Measurements from ENCODE around the gene RALGAPA2. TPM values are rescaled to one million over a fixed set of nuclear protein-coding genes. Genes with fewer than 3 reads are reported as not detected.

Gene RALGAPA2
- total and polyA plus RNA-seq, 2 of the 13 experiments (the other 11 are each of a cell fraction or from before 2014, with no cell fraction given) = 13.8 to 17.7 TPM

DNA sequence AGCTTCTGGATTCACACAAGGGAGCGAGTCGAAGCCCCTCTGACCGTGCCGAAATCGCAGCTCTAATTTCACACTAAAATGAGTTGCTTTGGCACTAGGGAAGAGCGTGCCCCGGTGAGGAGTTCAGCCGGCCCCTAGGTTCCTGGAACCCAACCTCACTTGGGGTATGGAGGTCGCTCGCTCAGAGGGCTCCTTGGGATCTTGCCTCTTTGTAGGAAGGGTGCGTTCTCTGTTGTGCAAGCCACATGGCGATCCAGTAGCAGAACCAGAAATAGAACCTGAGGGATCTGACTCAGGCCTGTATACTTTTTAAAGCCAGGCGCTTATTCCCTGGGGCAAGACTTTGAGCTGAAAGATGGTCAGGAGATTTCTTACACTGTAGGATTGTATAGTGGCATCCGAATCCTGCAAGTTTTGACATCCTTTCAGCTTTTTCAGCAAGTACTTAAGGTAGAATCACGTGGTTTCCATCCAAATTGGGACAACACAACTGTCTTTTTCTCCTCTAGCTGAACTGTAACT lies 861 bp upstream of the RALGAPA2 start (continued):
- TF ChIP-seq, protein P1, sequence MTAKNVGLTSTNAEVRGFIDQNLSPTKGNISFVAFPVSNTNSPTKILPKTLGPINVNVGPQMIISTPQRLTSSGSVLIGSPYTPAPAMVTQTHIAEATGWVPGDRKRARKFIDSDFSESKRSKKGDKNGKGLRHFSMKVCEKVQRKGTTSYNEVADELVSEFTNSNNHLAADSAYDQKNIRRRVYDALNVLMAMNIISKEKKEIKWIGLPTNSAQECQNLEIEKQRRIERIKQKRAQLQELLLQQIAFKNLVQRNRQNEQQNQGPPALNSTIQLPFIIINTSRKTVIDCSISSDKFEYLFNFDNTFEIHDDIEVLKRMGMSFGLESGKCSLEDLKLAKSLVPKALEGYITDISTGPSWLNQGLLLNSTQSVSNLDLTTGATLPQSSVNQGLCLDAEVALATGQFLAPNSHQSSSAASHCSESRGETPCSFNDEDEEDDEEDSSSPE (CRISPR knock-in tag; IDR thresholded peaks at IDR 0.05) = no peak
- no peak for TF ChIP-seq FOXA3 (CRISPR knock-in tag; IDR thresholded peaks at IDR 0.05)
- no peak for TF ChIP-seq SRF (IDR thresholded peaks at IDR 0.05; ENCODE audit: low read depth, low read length)
- TF ChIP-seq GATAD2A (CRISPR knock-in tag; IDR thresholded peaks at IDR 0.05) = no peak
- TF ChIP-seq ELF1 (CRISPR knock-in tag; IDR thresholded peaks at IDR 0.05) = no peak
- no peak for TF ChIP-seq CBX5 (CRISPR knock-in tag; IDR thresholded peaks at IDR 0.05; ENCODE audit: borderline replicate concordance)
- TF ChIP-seq ZNF264 (CRISPR knock-in tag; IDR thresholded peaks at IDR 0.05) = no peak
- TF ChIP-seq, protein P2, sequence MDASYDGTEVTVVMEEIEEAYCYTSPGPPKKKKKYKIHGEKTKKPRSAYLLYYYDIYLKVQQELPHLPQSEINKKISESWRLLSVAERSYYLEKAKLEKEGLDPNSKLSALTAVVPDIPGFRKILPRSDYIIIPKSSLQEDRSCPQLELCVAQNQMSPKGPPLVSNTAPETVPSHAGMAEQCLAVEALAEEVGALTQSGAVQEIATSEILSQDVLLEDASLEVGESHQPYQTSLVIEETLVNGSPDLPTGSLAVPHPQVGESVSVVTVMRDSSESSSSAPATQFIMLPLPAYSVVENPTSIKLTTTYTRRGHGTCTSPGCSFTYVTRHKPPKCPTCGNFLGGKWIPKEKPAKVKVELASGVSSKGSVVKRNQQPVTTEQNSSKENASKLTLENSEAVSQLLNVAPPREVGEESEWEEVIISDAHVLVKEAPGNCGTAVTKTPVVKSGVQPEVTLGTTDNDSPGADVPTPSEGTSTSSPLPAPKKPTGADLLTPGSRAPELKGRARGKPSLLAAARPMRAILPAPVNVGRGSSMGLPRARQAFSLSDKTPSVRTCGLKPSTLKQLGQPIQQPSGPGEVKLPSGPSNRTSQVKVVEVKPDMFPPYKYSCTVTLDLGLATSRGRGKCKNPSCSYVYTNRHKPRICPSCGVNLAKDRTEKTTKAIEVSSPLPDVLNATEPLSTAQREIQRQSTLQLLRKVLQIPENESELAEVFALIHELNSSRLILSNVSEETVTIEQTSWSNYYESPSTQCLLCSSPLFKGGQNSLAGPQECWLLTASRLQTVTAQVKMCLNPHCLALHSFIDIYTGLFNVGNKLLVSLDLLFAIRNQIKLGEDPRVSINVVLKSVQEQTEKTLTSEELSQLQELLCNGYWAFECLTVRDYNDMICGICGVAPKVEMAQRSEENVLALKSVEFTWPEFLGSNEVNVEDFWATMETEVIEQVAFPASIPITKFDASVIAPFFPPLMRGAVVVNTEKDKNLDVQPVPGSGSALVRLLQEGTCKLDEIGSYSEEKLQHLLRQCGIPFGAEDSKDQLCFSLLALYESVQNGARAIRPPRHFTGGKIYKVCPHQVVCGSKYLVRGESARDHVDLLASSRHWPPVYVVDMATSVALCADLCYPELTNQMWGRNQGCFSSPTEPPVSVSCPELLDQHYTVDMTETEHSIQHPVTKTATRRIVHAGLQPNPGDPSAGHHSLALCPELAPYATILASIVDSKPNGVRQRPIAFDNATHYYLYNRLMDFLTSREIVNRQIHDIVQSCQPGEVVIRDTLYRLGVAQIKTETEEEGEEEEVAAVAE (CRISPR knock-in tag; IDR thresholded peaks at IDR 0.05; ENCODE audit: borderline replicate concordance) = no peak
- TF ChIP-seq, protein P3, sequence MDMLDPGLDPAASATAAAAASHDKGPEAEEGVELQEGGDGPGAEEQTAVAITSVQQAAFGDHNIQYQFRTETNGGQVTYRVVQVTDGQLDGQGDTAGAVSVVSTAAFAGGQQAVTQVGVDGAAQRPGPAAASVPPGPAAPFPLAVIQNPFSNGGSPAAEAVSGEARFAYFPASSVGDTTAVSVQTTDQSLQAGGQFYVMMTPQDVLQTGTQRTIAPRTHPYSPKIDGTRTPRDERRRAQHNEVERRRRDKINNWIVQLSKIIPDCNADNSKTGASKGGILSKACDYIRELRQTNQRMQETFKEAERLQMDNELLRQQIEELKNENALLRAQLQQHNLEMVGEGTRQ (IDR thresholded peaks at IDR 0.05; ENCODE audit: low read depth, low read length) = 0 out of 2 replicates have a peak, but pooled peaks have one; percentile 20
- TF ChIP-seq, protein P3 (CRISPR knock-in tag; IDR thresholded peaks at IDR 0.05; ENCODE audit: borderline replicate concordance) = no peak
- no peak for TF ChIP-seq NFYB (CRISPR knock-in tag; IDR thresholded peaks at IDR 0.05)
- TF ChIP-seq, protein P4, sequence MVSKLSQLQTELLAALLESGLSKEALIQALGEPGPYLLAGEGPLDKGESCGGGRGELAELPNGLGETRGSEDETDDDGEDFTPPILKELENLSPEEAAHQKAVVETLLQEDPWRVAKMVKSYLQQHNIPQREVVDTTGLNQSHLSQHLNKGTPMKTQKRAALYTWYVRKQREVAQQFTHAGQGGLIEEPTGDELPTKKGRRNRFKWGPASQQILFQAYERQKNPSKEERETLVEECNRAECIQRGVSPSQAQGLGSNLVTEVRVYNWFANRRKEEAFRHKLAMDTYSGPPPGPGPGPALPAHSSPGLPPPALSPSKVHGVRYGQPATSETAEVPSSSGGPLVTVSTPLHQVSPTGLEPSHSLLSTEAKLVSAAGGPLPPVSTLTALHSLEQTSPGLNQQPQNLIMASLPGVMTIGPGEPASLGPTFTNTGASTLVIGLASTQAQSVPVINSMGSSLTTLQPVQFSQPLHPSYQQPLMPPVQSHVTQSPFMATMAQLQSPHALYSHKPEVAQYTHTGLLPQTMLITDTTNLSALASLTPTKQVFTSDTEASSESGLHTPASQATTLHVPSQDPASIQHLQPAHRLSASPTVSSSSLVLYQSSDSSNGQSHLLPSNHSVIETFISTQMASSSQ (IDR thresholded peaks at IDR 0.05; ENCODE audit: low read depth) = no peak
- TF ChIP-seq, protein P4 (CRISPR knock-in tag; IDR thresholded peaks at IDR 0.05; ENCODE audit: borderline replicate concordance) = no peak
- no peak for TF ChIP-seq ZNF263 (CRISPR knock-in tag; IDR thresholded peaks at IDR 0.05)
- no peak for TF ChIP-seq ZNF674 (CRISPR knock-in tag; IDR thresholded peaks at IDR 0.05; ENCODE audit: low read depth)
- TF ChIP-seq CC2D1A (CRISPR knock-in tag; IDR thresholded peaks at IDR 0.05) = 0 out of 2 replicates have a peak, but pooled peaks have one; percentile 96
- TF ChIP-seq, protein P5, sequence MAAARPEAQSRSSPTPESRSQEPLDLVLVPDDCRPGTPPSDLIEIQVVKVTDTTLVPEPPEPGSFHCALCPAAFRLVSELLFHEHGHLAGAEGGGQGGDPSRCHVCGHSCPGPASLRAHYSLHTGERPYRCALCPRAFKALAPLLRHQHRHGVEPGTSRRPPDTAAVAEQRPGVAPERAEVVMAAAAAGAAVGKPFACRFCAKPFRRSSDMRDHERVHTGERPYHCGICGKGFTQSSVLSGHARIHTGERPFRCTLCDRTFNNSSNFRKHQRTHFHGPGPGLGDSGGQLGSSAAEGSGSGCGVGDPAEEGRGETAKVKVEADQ (CRISPR knock-in tag; IDR thresholded peaks at IDR 0.05; ENCODE audit: borderline replicate concordance) = no peak
- TF ChIP-seq ZNF546 (CRISPR knock-in tag; conservative IDR thresholded peaks at IDR 0.05) = no peak

Measured in HepG2 (cell line).